Choroid plexus epithelial cell (primary cell): Measurements from ENCODE around the gene RANBP17.

Source experiments
- DNase-seq: peaks from one replicate; pipeline ENCODE4 v3.0.0-alpha.2; 2010; ENCODE audit warnings: low read depth
- H3K4me3 ChIP-seq: 2 replicates; pipeline ENCODE4 v1.5.1; 2011; ENCODE audit warnings: low read depth, mild to moderate bottlenecking, control low read depth, low read length, moderate library complexity
- CTCF ChIP-seq: conservative IDR thresholded peaks from 2 replicates; pipeline ENCODE4 v1.5.1; 2011; ENCODE audit warnings: low read depth, mild to moderate bottlenecking, control low read depth, inconsistent platforms, low read length, moderate library complexity

Gene RANBP17

GRCh38 chr5:171142617-171143016 lies 280.8 kb downstream of the RANBP17 start:
- TF ChIP-seq CTCF: no peak
- no peak for DNase-seq
- H3K4me3 ChIP-seq: no peak overlapping the region

GRCh38 chr5:171143171-171143570 lies 281.4 kb downstream of the RANBP17 start:
- no peak overlapping the region for H3K4me3 ChIP-seq

GRCh38 chr5:171143926-171144325 lies 282.1 kb downstream of the RANBP17 start:
- no peak for TF ChIP-seq CTCF
- DNase-seq: no peak
- H3K4me3 ChIP-seq: no peak overlapping the region

More at GRCh38 chr5:171143171-171143570, 281.4 kb downstream of the RANBP17 start:
- no peak for TF ChIP-seq CTCF
- no peak for DNase-seq

GRCh38 chr5:171149333-171149732 lies 287.5 kb downstream of the RANBP17 start:
- no peak overlapping the region for H3K4me3 ChIP-seq
- no peak for DNase-seq
- no peak for TF ChIP-seq CTCF

DNA sequence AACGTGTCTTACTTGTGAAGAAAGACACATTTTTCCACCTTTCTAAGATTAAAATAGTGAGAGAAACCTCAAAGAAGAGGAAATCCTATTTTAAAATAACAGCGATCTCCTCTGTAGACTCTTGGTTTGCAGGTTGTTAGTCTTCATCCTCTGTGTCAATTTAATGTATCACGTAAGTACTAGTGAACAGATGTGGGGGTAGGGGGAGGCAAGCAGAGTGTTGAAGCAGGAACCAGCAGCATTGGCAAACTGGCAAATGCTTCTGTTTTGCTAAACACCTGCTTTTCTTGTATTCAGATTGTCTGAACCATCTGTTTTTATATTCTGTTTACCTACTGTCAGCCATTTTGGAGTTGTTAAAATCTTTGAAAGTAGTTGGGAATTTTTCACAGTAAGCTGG lies 288.0 kb downstream of the RANBP17 start:
- no peak overlapping the region for H3K4me3 ChIP-seq
- TF ChIP-seq CTCF: no peak
- no peak for DNase-seq

GRCh38 chr5:171152382-171152781 lies 290.6 kb downstream of the RANBP17 start:
- DNase-seq: peak; percentile 74
- no peak overlapping the region for H3K4me3 ChIP-seq
- TF ChIP-seq CTCF: peak; percentile 65

DNA sequence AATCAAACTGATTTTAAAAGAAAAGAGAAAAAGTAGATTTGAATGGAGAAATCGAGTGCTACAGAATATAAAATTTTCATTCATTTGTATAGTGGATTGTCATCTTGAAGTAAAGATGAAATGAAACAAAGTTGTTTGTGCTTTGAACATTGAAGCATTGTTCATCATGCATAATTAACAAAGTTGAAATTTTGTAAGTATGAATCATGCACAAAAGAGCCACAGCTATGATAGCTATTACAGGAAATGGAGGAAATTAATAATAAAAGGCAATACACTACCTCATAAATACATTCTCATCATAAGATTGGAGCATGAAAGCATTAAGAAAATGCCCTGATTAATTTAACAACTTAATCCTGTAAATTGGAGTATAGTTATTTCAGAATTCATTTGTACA lies 293.8 kb downstream of the RANBP17 start:
- TF ChIP-seq CTCF: no peak
- peak; percentile 67 for DNase-seq
- no peak overlapping the region for H3K4me3 ChIP-seq
